Fibroblast of lung (primary cell): ENCODE results near the gene CEP250. TPM values are rescaled to one million over a fixed set of nuclear protein-coding genes. Genes with fewer than 3 reads are reported as not detected.

Source experiments
- DNase-seq, 2 donors: peaks; one replicate each; pipeline versions ENCODE4 v3.0.0 to v3.0.0-alpha.2; 2010; ENCODE audit warnings: low read depth in 2 of 2
- H2AFZ ChIP-seq: 2 replicates; pipeline ENCODE4 v1.5.1; 2012; ENCODE audit warnings: low read length, control low read depth, inconsistent platforms
- H3K27ac ChIP-seq: 2 replicates; pipeline ENCODE4 v1.5.1; 2011; ENCODE audit warnings: low read length, control low read depth; ENCODE audit not compliant: insufficient read depth
- H3K27me3 ChIP-seq: 2 replicates; pipeline ENCODE4 v1.5.1; 2011; ENCODE audit warnings: mild to moderate bottlenecking, low read length; ENCODE audit not compliant: control insufficient read depth, insufficient read depth
- H3K36me3 ChIP-seq: 2 replicates; pipeline ENCODE4 v1.5.1; 2011; ENCODE audit warnings: low read length; ENCODE audit not compliant: control insufficient read depth, insufficient read depth
- H3K4me1 ChIP-seq: 2 replicates; pipeline ENCODE4 v1.5.1; 2011; ENCODE audit warnings: low read length; ENCODE audit not compliant: control insufficient read depth, insufficient read depth; ENCODE audit errors: extremely low read depth
- H3K4me2 ChIP-seq: 2 replicates; pipeline ENCODE4 v1.5.1; 2011; ENCODE audit warnings: low read length, control low read depth; ENCODE audit not compliant: insufficient read depth; ENCODE audit errors: extremely low read depth
- H3K4me3 ChIP-seq, 4 experiments: fragments of 200-600 bp in 1 of 4; sonication (generic) in 1 of 4; replicated peaks in 1 of 4; 2 replicates each; pipeline ENCODE4 v1.5.1; 2011 to 2016; ENCODE audit warnings: low read length in 4 of 4, low read depth in 3 of 4, mild to moderate bottlenecking in 3 of 4, control low read depth in 2 of 4, inconsistent platforms in 1 of 4, mixed read lengths in 1 of 4; ENCODE audit not compliant: insufficient read depth in 1 of 4; ENCODE audit errors: control extremely low read depth in 1 of 4
- H3K79me2 ChIP-seq: 2 replicates; pipeline ENCODE4 v1.5.1; 2012; ENCODE audit warnings: mild to moderate bottlenecking, low read length, inconsistent platforms; ENCODE audit not compliant: control insufficient read depth, insufficient read depth
- H3K9ac ChIP-seq: 2 replicates; pipeline ENCODE4 v1.5.1; 2011; ENCODE audit warnings: mild to moderate bottlenecking, low read length, control low read depth; ENCODE audit not compliant: insufficient read depth
- H3K9me3 ChIP-seq: 2 replicates; pipeline ENCODE4 v1.5.1; 2012; ENCODE audit warnings: low read depth, low read length; ENCODE audit not compliant: control insufficient read depth, insufficient read depth
- H4K20me1 ChIP-seq: 2 replicates; pipeline ENCODE4 v1.5.1; 2011; ENCODE audit warnings: low read length; ENCODE audit not compliant: control insufficient read depth, insufficient read depth; ENCODE audit errors: extremely low read depth
- CTCF ChIP-seq, 2 donors: IDR thresholded peaks in 1 of 2; conservative IDR thresholded peaks in 1 of 2; 1 replicate in 1 of 2; 2 replicates in 1 of 2; pipeline ENCODE4 v1.5.1; 2011 to 2012; ENCODE audit warnings: low read length in 2 of 2, control low read depth in 1 of 2, inconsistent platforms in 1 of 2, low read depth in 1 of 2, mild to moderate bottlenecking in 1 of 2
- EZH2 ChIP-seq: IDR thresholded peaks from 2 replicates; pipeline ENCODE4 v1.5.1; 2012; ENCODE audit warnings: low read length, control low read depth, mild to moderate bottlenecking; ENCODE audit errors: missing control alignments
- polyA plus RNA-seq, 2 donors: library from polyadenylated mRNA; depleted of rRNA in 1 of 2; stranded (reverse) in 1 of 2; unstranded in 1 of 2; fragments of >200 nt; gene quantifications; 2 replicates each; pipeline ENCODE4 v1.2.1, GENCODE V29; 2011 to 2012; ENCODE audit warnings: missing spikeins in 1 of 2
- total RNA-seq: library from RNA; depleted of rRNA; stranded (reverse); fragments of >200 nt; gene quantifications from 2 replicates; pipeline ENCODE4 v1.2.1, GENCODE V29; 2014

CEP250 gene
- total and polyA plus RNA-seq, 2 donors (not counting 1 experiment from before 2014, with no cell fraction given), result 11.3 to 45.9 TPM

- Histone ChIP-seq H2AFZ (no peak overlapping the region), H3K4me2 (peak overlapping the region; percentile 51), H3K4me1 (peaks cover 29% of the 10 kb centered on the region), H3K27ac (peak overlapping the region; percentile 29), H3K9ac (no peak overlapping the region), H3K9me3 (peaks cover 1% of the 10 kb centered on the region), H3K36me3 (peaks cover 17% of the 10 kb centered on the region), H4K20me1 (no peaks in the 10 kb centered on the region), H3K4me3 (peak overlapping the region in 3 of 4 experiments; percentile 1 to 61 (median 44)), H3K27me3 (no peaks in the 10 kb centered on the region), H3K79me2 (peaks cover 36% of the 10 kb centered on the region)
- no peak for TF ChIP-seq EZH2
- TF ChIP-seq CTCF (conservative IDR thresholded peaks at IDR 0.05 in 1 of 2, IDR thresholded peaks at IDR 0.05 in 1 of 2; ENCODE audit: low read depth in 1 of 2, low read length in 2 of 2), result no peak
- DNase-seq, result peak in 1 of 2 donors; percentile 79
These were observed 21.1 kb upstream of the CEP250 start for GRCh38 chr20:35434085-35435005.

GRCh38 chr20:35436177-35436573 is 19.2 kb upstream of the CEP250 start:
- H3K27ac ChIP-seq, result no peak overlapping the region
- peak overlapping the region; percentile 97 for H3K4me2 ChIP-seq
- peaks cover 17% of the 10 kb centered on the region for H3K36me3 ChIP-seq
- no peaks in the 10 kb centered on the region for H3K27me3 ChIP-seq
- no peak for DNase-seq
- peaks cover 1% of the 10 kb centered on the region for H3K9me3 ChIP-seq
- H4K20me1 ChIP-seq, result no peaks in the 10 kb centered on the region
- peaks cover 29% of the 10 kb centered on the region for H3K4me1 ChIP-seq
- TF ChIP-seq EZH2 (no peak), CTCF (conservative IDR thresholded peaks at IDR 0.05 in 1 of 2, IDR thresholded peaks at IDR 0.05 in 1 of 2; ENCODE audit: low read depth in 1 of 2, low read length in 2 of 2) (no peak)
- H2AFZ ChIP-seq, result no peak overlapping the region
- H3K9ac ChIP-seq, result no peak overlapping the region
- peak overlapping the region; percentile 2 to 70 (median 65) for H3K4me3 ChIP-seq
- peaks cover 36% of the 10 kb centered on the region for H3K79me2 ChIP-seq

GRCh38 chr20:35437599-35437998 is 17.8 kb upstream of the CEP250 start:
- Histone ChIP-seq H3K36me3 (peaks cover 9% of the 10 kb centered on the region), H3K9me3 (peaks cover 1% of the 10 kb centered on the region), H3K4me2 (peak overlapping the region; percentile 97), H3K27ac (peak overlapping the region; percentile 49), H3K9ac (peak overlapping the region; percentile 21), H3K27me3 (no peaks in the 10 kb centered on the region), H4K20me1 (no peaks in the 10 kb centered on the region), H3K4me3 (peak overlapping the region; percentile 2 to 70 (median 65)), H3K79me2 (peaks cover 36% of the 10 kb centered on the region), H3K4me1 (peaks cover 27% of the 10 kb centered on the region), H2AFZ (no peak overlapping the region)
- TF ChIP-seq EZH2 (no peak), CTCF (conservative IDR thresholded peaks at IDR 0.05 in 1 of 2, IDR thresholded peaks at IDR 0.05 in 1 of 2; ENCODE audit: low read depth in 1 of 2, low read length in 2 of 2) (no peak)
- no peak for DNase-seq
